Measurements from ENCODE around the gene SRC.

Gene SRC

GRCh38 chr20:37453288-37453687, 107.3 kb downstream of the SRC start:
- no peak for DNase-seq (ENCODE audit: low read depth in 2 of 2)

GRCh38 chr20:37453836-37454235, 107.9 kb downstream of the SRC start:
- no peak for DNase-seq (ENCODE audit: low read depth in 2 of 2)

GRCh38 chr20:37454636-37455385, 108.9 kb downstream of the SRC start:
- no peak for DNase-seq (ENCODE audit: low read depth in 2 of 2)
